Ishikawa (cell line): ENCODE data around the gene LHPP.

Experiments used
- CEBPB ChIP-seq: IDR thresholded peaks from 2 replicates; pipeline ENCODE4 v1.6.1; 2012
- CREB1 ChIP-seq: IDR thresholded peaks from 2 replicates; pipeline ENCODE4 v1.6.1; 2012; ENCODE audit warnings: low read depth
- EGR1 ChIP-seq: IDR thresholded peaks from 2 replicates; pipeline ENCODE4 v1.6.1; 2012
- EP300 ChIP-seq: IDR thresholded peaks from 2 replicates; pipeline ENCODE4 v1.6.1; 2012; ENCODE audit warnings: borderline replicate concordance
- FOXM1 ChIP-seq: IDR thresholded peaks from 2 replicates; pipeline ENCODE4 v1.6.1; 2012; ENCODE audit warnings: low read depth, borderline replicate concordance
- NFIC ChIP-seq: IDR thresholded peaks from 2 replicates; pipeline ENCODE4 v1.6.1; 2012
- RAD21 ChIP-seq: IDR thresholded peaks from 2 replicates; pipeline ENCODE4 v1.6.1; 2012; ENCODE audit warnings: low read depth
- TAF1 ChIP-seq: IDR thresholded peaks from 2 replicates; pipeline ENCODE4 v1.6.1; 2012; ENCODE audit warnings: low read depth, mild to moderate bottlenecking
- TCF12 ChIP-seq: IDR thresholded peaks from 2 replicates; pipeline ENCODE4 v1.6.1; 2012; ENCODE audit warnings: low read depth
- TEAD4 ChIP-seq: IDR thresholded peaks from 2 replicates; pipeline ENCODE4 v1.6.1; 2012
- YY1 ChIP-seq: IDR thresholded peaks from 2 replicates; pipeline ENCODE4 v1.6.1; 2012; ENCODE audit warnings: low read depth
- ZBTB7A ChIP-seq: IDR thresholded peaks from 2 replicates; pipeline ENCODE4 v1.6.1; 2012; ENCODE audit warnings: low read depth
- TF ChIP-seq, protein P1 (sequence below): IDR thresholded peaks from 2 replicates; pipeline ENCODE4 v1.6.1; 2012
- TF ChIP-seq, protein P2 (sequence below): IDR thresholded peaks from 2 replicates; pipeline ENCODE4 v1.6.1; 2012
- TF ChIP-seq, protein P3 (sequence below): IDR thresholded peaks from 2 replicates; pipeline ENCODE4 v1.6.1; 2012; ENCODE audit warnings: low read depth, mild to moderate bottlenecking

Gene LHPP

DNA sequence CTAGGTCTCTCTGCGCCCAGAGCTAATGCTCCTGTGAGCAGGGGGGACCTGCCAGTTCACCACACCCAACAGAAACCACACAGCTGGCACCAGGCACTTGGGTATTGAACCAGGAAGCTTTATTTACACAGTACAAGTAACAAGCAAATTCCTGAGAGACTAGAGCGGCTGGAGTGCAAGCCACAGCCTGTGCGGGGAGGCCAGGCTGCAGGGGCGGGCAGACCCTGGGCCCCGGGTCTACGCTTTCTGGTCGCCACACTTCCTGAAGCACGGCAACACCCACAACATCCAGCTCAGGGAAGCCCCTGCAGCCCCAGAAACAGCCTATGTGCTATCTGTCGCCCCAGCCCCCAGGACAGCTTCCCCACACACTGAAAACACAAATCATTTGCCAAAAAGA is 157.6 kb downstream of the LHPP start:
- no peak for TF ChIP-seq TAF1
- no peak for TF ChIP-seq EGR1
- no peak for TF ChIP-seq FOXM1
- no peak for TF ChIP-seq ZBTB7A
- TF ChIP-seq RAD21: no peak
- TF ChIP-seq YY1: no peak
- no peak for TF ChIP-seq TEAD4
- no peak for TF ChIP-seq CEBPB
- no peak for TF ChIP-seq CREB1

DNA sequence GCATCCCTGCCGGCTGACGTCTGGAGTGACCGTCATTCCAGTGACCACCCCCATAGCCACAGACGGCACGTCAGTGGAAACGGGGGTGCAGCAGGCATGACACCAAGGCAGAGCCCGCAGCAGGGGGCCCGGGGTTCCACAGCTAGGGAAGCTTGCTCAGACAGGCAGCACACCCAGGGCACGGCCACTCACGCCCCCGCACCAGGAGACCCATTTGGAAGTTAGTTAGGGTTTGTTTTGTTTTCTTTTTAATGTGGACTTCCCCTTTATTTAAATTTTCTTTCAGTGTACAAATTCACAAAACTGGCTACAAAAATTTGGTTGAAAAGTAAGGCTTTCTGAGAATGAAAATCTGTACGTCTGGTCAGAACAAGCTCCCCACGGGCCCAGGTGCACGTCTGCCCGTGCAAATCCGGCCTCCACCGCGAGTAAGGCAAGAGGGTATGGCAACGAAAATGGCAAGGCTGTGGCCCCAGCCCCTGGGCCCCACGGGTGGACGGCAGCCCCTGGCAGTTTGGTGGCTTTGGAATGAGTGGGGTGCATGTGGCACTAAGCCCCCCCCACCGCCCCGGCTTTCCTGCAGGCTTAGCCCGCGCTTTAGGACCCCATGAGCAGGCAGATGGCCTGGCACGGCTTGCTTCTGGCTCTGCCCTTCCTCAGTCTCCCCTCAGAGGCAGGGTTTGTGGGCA is 158.3 kb downstream of the LHPP start:
- TF ChIP-seq, protein P1, sequence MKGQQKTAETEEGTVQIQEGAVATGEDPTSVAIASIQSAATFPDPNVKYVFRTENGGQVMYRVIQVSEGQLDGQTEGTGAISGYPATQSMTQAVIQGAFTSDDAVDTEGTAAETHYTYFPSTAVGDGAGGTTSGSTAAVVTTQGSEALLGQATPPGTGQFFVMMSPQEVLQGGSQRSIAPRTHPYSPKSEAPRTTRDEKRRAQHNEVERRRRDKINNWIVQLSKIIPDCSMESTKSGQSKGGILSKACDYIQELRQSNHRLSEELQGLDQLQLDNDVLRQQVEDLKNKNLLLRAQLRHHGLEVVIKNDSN: no peak
- TF ChIP-seq FOXM1 (no peak), EGR1 (no peak), CEBPB (no peak), TEAD4 (no peak), EP300 (no peak), TAF1 (no peak), TCF12 (no peak), YY1 (no peak), RAD21 (no peak)
- TF ChIP-seq, protein P2, sequence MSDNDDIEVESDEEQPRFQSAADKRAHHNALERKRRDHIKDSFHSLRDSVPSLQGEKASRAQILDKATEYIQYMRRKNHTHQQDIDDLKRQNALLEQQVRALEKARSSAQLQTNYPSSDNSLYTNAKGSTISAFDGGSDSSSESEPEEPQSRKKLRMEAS: no peak
- TF ChIP-seq, protein P3, sequence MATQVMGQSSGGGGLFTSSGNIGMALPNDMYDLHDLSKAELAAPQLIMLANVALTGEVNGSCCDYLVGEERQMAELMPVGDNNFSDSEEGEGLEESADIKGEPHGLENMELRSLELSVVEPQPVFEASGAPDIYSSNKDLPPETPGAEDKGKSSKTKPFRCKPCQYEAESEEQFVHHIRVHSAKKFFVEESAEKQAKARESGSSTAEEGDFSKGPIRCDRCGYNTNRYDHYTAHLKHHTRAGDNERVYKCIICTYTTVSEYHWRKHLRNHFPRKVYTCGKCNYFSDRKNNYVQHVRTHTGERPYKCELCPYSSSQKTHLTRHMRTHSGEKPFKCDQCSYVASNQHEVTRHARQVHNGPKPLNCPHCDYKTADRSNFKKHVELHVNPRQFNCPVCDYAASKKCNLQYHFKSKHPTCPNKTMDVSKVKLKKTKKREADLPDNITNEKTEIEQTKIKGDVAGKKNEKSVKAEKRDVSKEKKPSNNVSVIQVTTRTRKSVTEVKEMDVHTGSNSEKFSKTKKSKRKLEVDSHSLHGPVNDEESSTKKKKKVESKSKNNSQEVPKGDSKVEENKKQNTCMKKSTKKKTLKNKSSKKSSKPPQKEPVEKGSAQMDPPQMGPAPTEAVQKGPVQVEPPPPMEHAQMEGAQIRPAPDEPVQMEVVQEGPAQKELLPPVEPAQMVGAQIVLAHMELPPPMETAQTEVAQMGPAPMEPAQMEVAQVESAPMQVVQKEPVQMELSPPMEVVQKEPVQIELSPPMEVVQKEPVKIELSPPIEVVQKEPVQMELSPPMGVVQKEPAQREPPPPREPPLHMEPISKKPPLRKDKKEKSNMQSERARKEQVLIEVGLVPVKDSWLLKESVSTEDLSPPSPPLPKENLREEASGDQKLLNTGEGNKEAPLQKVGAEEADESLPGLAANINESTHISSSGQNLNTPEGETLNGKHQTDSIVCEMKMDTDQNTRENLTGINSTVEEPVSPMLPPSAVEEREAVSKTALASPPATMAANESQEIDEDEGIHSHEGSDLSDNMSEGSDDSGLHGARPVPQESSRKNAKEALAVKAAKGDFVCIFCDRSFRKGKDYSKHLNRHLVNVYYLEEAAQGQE: no peak

DNA sequence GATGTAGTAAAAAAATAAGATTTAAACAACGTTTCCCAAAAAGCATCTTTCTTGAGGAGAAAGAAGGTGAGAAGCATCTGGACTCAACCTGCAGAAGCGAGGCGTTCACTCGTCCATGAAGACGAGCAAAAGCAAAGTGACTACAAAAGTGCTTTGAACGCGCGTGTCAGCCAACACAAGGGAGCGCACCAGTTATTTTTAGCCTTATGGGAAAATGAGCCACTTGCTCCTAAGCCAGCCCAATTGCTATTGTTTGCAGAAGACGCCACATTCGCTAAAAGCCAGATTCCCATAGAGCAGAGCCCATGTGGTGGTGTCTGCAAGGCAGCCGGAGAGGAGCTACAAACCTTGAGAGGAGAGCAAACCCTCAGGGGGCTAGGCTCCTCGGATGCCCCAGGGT is 160.0 kb downstream of the LHPP start:
- no peak for TF ChIP-seq ZBTB7A
- TF ChIP-seq FOXM1: no peak
- no peak for TF ChIP-seq TAF1
- no peak for TF ChIP-seq EGR1
- TF ChIP-seq CREB1: no peak
- TF ChIP-seq RAD21: no peak
- TF ChIP-seq, protein P2: no peak
- TF ChIP-seq TCF12: no peak
- no peak for TF ChIP-seq YY1
- TF ChIP-seq, protein P3: no peak
- TF ChIP-seq NFIC: no peak
- TF ChIP-seq CEBPB: no peak
- no peak for TF ChIP-seq TEAD4
- TF ChIP-seq, protein P1: no peak
- TF ChIP-seq EP300: no peak

DNA sequence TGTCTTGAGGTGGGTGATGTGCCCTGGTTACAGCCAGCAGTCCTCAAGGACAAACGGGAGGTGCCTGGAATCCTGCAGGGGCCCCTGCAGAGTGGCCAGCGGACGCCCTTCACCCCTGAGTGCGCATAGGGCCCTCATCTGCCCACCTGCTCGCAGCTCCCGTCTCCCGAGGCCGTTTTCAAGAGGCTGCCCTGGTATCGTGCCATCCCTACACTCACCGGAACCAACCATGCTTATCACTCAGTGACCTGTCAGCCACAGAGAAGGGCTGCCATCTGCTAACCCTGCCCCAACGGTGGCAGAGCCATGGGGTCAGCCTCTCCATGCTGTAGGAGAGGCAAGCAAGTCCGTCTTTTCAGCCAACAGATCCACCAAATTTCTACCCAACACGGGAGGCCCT is 160.5 kb downstream of the LHPP start:
- no peak for TF ChIP-seq YY1
- no peak for TF ChIP-seq NFIC
- no peak for TF ChIP-seq FOXM1
- TF ChIP-seq CREB1: no peak
- TF ChIP-seq RAD21: no peak
- TF ChIP-seq EP300: no peak
- no peak for TF ChIP-seq TEAD4
- TF ChIP-seq, protein P3: no peak
